ENCODE results near the gene HOXD10.

GRCh38 chr2:176072292-176072669, 44.3 kb upstream of the HOXD10 start:
- TF ChIP-seq POLR2A (IDR thresholded peaks at IDR 0.05), result no peak
- TF ChIP-seq, protein P1, sequence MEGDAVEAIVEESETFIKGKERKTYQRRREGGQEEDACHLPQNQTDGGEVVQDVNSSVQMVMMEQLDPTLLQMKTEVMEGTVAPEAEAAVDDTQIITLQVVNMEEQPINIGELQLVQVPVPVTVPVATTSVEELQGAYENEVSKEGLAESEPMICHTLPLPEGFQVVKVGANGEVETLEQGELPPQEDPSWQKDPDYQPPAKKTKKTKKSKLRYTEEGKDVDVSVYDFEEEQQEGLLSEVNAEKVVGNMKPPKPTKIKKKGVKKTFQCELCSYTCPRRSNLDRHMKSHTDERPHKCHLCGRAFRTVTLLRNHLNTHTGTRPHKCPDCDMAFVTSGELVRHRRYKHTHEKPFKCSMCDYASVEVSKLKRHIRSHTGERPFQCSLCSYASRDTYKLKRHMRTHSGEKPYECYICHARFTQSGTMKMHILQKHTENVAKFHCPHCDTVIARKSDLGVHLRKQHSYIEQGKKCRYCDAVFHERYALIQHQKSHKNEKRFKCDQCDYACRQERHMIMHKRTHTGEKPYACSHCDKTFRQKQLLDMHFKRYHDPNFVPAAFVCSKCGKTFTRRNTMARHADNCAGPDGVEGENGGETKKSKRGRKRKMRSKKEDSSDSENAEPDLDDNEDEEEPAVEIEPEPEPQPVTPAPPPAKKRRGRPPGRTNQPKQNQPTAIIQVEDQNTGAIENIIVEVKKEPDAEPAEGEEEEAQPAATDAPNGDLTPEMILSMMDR (IDR thresholded peaks at IDR 0.05), result no peak
